Astrocyte (in vitro differentiated cells and primary cell): ENCODE measurements around the gene DOCK7.
"Not testable (repeated sequence)": the region's sequence is repeated elsewhere in the genome, so short reads cannot be mapped to it uniquely, and the experiment has no call there.

Source experiments
- CTCF ChIP-seq: IDR thresholded peaks from 2 replicates; pipeline ENCODE4 v1.5.1; 2011; ENCODE audit warnings: low read depth, mild to moderate bottlenecking, inconsistent platforms, low read length, moderate library complexity; ENCODE audit not compliant: insufficient read depth
- EZH2 ChIP-seq: IDR thresholded peaks from 2 replicates; pipeline ENCODE4 v1.6.1; 2012; ENCODE audit warnings: mild to moderate bottlenecking, low read length, inconsistent platforms; ENCODE audit not compliant: insufficient read depth

DNA sequence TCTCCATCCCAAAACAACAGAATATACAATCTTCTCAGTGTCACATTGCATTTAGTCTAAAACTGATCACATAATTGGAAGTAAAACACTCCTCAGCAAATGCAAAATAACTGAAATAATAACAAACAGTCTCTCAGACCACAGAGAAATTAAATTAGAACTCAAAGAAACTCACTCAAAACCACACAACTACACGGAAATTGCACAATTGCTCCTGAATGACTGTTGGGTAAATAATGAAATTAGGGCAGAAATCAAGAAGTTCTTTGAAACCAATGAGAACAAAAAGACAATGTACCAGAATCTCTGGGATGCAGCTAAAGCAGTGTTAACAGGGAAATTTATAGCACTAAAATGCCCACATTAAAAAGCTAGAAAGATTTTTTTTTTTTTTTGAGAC is 120.3 kb downstream of the DOCK7 start:
- not testable (repeated sequence) for TF ChIP-seq CTCF, EZH2
